Activated CD4-positive, CD25-positive, alpha-beta regulatory T cell treated with anti-CD3 and anti-CD28 coated beads, Interleukin-2, amount 50 U/mL, for 72 hours (primary cell): ENCODE results near the gene TRIP4.
"Not testable (repeated sequence)": the region's sequence is repeated elsewhere in the genome, so short reads cannot be mapped to it uniquely, and the experiment has no call there.

Experiments used
- DNase-seq: peaks from one replicate; pipeline ENCODE4 v3.0.0; 2021

TRIP4 gene

DNA sequence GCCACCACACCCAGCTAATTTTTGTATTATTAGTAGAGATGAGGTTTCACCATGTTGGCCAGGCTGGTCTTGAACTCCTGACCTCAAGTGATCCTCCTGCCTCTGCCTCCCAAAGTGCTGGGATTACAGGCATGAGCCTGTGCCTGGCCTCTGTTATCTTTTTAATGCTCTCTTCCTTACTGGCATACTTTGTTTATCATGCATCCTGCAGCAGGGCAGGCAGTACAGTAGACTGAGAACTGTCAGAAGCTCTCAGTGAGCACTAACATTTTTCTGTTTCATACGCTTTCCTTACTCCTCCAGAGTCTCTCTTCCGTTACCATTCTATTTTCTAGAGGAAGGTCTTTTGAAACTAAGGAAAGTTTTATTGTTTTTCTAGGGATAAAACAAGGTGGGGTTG is 108.3 kb downstream of the TRIP4 start:
- DNase-seq, result not testable (repeated sequence)

DNA sequence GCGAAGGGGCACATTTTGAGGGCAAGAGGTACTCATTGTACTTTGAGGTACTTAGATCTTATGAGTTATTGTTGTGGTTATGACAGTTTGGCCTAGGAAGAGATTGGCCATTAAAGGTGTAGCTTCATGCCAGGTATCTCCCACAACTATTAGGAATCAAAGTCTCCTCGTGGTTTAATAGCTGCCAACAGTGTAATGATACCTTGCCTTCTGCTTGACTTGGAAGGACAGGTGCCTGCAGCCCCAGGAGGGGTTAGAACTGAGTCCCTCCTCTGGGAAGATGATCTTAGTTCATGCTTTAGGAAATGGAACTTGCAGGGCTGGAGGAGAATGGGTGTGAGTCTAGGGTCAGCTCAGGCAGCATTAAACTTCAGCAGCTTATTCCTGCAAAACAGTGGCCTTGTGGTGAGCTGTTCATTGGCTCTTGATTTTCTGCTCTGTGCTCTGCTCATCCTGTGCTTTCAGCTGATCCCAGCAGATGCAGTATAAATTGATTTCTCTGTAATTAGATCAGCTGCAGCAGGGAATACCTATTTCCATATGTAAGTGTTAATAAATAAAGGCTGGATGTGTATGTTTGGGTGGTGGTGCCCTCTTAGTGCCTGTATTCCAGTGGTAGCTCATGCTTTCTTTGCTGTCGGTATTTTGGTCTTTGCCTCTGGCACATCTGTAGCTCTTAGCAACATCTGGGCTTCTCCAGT is 113.2 kb downstream of the TRIP4 start:
- DNase-seq, result no peak

DNA sequence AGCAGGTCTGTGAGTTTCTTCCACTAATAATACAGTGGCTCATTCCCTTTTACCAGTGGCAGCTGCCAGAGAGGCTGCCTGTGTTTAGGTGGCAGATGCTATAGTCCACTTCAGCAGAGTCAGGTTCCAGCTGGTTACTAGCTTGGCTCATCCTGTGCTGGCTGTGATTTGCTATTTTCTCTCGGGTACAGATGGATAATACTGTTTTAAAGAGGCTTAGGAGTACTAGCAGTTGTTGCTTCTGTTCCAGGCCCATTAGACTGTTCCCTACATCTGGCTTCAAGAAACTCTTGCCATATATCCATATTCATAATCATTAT is 113.7 kb downstream of the TRIP4 start:
- DNase-seq, result no peak

DNA sequence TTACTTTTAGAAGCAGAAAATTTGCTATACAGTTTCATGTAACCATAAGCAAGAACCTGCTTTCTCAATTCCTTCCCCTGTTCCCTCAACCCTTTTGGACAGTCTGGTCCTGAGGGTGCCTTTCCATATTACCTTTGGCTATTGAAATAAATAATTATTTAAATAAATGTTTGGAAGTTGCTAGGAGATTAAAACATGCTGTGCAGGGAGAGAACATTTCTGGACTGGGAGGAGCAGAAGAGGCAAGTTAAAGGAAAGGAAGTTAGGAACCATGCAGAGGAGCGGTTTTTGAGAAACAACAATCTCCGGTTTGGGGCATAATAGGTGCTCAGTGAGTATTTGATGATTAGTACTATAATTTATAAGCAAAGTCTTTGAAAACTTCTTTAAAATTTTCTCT is 114.5 kb downstream of the TRIP4 start:
- DNase-seq, result no peak

DNA sequence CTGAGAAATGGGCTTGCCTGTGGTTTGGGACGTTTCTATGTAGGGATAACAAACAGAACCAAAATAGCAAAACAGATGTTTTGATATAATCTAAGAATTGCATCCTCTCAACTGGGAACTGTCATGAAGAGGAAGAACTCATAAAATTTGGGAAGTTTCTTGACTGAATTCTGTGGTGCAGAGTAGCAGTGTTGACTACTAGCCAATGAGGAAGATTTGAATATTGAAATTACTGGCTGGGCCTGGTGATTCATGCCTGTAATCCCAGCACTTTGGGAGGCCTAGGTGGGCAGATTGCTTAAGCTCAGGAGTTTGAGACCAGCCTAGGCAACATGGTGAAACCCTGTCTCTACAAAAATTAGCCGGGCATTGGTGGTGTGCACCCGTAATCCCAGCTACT is 114.9 kb downstream of the TRIP4 start:
- DNase-seq, result no peak

DNA sequence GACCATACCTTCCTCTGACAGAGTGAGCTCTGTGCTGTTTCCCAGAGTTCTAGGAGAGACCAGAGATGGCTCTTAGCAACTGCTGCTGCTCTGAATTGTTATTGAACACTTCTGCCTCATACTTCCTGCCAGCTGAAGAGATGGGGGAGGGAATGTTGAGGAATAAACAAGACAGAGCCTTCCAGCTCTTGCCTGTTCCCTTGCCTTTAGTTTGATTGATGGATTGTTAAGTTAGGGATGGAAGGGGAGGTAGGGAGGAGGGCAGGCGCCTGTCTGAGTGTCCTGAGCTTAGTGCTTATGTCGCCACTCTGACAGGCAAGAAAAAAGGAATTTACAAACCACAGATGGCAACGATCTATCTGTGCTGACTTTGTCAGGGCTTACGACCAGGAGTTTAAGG is 115.6 kb downstream of the TRIP4 start:
- DNase-seq, result no peak

DNA sequence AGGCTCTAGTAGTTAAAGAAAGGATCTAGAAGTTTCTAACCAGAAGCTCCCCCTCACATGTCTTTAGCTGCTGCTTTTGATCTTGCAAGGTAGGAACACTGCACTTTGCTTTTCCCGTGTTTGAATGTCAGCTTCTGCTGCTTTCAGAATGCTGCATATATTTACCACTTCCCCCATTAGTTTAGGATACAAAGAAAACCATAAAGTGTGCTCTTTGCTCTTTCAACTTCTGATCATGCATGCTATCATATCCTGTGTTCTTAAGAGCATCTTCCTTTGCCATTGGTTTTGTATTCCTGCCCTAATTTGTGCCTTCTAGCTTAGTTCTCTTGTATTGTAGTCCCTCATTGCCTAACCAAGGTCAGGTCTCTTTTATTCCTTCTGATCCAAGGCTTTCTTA is 116.0 kb downstream of the TRIP4 start:
- no peak for DNase-seq
